ENCODE data around the gene ATP5F1D. TPM values are rescaled to one million over a fixed set of nuclear protein-coding genes. Genes with fewer than 3 reads are reported as not detected.

ATP5F1D gene
- total RNA-seq, 1 donor from 2014 or later, result 116 TPM

DNA sequence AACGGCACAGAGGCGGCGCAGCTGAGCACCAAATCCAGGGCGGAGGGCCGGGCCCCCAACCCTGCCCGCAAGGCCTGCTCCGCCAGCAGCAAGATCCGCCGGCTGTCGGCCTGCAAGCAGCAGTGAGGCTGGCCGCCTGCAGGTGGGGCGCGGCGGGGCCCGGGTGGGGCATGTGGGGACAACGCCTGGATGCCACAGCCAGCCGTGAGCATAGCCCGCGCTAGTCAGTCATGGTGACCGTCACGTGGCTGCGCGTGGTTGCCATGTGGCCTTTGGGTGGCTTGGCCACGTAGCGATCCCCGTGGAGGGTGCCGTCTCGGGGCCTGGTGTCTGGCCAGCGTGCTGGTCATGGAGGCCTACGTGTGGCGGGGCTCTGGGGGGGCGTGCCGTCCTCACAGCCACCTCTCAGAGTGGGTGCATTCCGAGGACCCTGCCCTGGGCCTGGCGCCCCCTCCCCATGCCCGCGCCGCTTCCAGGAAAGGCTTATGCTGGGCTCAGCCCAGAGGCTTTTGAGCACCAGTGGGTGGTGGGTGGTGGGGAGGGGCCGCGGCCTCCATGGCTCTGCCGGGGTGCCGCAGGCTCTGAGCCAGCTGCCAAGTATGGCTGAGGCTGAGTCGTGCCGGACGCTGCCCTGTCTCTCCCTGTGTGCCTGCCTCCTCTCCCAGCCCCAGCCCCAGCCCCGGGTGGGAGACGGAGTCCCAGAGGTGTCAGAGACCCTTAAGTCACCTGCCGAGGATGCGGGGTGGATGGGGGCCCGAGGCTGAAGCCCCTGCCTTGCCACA is 14.8 kb upstream of the ATP5F1D start:
- Histone ChIP-seq H3K27ac (no peak overlapping the region), H3K4me3 (no peak overlapping the region), H3K36me3 (peaks cover 65% of the 10 kb centered on the region), H3K4me1 (peaks cover 6% of the 10 kb centered on the region), H3K9me3 (no peaks in the 10 kb centered on the region), H3K27me3 (ENCODE audit: low read depth) (no peaks in the 10 kb centered on the region)
- ATAC-seq (no peak), DNase-seq (no peak)
- TF ChIP-seq, protein P1, sequence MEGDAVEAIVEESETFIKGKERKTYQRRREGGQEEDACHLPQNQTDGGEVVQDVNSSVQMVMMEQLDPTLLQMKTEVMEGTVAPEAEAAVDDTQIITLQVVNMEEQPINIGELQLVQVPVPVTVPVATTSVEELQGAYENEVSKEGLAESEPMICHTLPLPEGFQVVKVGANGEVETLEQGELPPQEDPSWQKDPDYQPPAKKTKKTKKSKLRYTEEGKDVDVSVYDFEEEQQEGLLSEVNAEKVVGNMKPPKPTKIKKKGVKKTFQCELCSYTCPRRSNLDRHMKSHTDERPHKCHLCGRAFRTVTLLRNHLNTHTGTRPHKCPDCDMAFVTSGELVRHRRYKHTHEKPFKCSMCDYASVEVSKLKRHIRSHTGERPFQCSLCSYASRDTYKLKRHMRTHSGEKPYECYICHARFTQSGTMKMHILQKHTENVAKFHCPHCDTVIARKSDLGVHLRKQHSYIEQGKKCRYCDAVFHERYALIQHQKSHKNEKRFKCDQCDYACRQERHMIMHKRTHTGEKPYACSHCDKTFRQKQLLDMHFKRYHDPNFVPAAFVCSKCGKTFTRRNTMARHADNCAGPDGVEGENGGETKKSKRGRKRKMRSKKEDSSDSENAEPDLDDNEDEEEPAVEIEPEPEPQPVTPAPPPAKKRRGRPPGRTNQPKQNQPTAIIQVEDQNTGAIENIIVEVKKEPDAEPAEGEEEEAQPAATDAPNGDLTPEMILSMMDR (IDR thresholded peaks at IDR 0.05), result no peak
- intact Hi-C loops (cut with DNase I), result no loop called here

DNA sequence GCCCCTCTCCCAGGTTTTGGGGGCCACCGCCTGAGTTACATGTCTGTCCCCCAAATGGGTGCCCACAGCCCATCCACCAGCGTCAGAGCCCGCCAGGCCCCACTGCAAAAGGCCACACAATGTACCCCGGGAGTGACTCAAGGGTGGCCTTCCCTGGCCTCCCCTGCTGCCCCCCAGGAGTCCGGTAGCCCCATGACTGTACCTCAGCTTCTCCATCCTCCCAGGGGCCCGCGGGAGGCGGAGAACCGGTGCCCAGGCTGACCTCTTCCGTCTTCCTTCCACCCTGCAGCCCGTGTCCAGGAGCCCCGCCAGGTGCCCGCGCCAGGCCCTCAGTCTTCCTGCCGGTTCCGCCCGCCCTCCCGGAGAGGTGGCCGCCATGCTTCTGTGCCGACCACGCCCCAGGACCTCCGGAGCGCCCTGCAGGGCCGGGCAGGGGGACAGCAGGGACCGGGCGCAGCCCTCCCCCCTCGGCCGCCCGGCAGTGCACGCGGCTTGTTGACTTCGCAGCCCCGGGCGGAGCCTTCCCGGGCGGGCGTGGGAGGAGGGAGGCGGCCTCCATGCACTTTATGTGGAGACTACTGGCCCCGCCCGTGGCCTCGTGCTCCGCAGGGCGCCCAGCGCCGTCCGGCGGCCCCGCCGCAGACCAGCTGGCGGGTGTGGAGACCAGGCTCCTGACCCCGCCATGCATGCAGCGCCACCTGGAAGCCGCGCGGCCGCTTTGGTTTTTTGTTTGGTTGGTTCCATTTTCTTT is 14.1 kb upstream of the ATP5F1D start:
- Histone ChIP-seq H3K9me3 (no peaks in the 10 kb centered on the region), H3K4me1 (peaks cover 10% of the 10 kb centered on the region), H3K27me3 (ENCODE audit: low read depth) (no peaks in the 10 kb centered on the region), H3K36me3 (peaks cover 58% of the 10 kb centered on the region), H3K4me3 (no peak overlapping the region), H3K27ac (no peak overlapping the region)
- ATAC-seq, result no peak
- intact Hi-C loops (cut with DNase I), result no loop called here
- TF ChIP-seq, protein P1 (IDR thresholded peaks at IDR 0.05), result no peak
- DNase-seq, result no peak

DNA sequence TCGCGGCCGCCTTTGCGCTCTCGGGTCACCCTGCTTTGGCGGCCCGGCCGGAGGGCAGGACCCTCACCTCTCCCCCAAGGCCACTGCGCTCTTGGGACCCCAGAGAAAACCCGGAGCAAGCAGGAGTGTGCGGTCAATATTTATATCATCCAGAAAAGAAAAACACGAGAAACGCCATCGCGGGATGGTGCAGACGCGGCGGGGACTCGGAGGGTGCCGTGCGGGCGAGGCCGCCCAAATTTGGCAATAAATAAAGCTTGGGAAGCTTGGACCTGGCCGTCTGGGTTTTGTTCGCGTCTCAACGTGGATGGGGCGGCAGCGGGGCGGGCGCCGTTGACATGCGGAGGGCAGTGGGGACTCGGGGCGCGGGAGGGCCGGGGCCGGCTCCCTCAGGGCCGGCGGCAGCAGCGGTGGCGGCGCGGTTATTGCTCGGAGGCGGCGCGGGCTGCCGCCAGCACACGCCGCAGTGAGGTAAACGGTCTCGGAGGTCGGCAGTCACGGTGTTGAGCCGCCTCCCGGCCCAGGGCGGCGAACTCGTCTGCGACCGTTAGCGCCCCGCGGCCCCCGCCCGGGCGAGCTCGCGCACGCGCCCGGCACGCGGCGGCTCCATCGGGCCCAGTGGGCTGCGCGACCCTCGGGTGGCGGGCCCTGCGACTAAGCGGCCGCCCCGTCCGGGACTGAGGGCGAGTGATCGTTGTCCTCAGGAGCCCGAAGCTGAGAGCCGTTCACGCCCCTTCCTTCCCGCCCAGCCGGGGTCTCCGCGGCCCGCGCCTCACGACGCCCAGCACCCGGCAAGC is 13.2 kb upstream of the ATP5F1D start:
- Histone ChIP-seq H3K27ac (no peak overlapping the region), H3K4me3 (no peak overlapping the region), H3K36me3 (peaks cover 49% of the 10 kb centered on the region), H3K27me3 (ENCODE audit: low read depth) (no peaks in the 10 kb centered on the region), H3K9me3 (no peaks in the 10 kb centered on the region), H3K4me1 (peaks cover 19% of the 10 kb centered on the region)
- TF ChIP-seq, protein P1 (IDR thresholded peaks at IDR 0.05), result no peak
- ATAC-seq, result no peak
- intact Hi-C loops (cut with DNase I), result no loop called here
- no peak for DNase-seq

DNA sequence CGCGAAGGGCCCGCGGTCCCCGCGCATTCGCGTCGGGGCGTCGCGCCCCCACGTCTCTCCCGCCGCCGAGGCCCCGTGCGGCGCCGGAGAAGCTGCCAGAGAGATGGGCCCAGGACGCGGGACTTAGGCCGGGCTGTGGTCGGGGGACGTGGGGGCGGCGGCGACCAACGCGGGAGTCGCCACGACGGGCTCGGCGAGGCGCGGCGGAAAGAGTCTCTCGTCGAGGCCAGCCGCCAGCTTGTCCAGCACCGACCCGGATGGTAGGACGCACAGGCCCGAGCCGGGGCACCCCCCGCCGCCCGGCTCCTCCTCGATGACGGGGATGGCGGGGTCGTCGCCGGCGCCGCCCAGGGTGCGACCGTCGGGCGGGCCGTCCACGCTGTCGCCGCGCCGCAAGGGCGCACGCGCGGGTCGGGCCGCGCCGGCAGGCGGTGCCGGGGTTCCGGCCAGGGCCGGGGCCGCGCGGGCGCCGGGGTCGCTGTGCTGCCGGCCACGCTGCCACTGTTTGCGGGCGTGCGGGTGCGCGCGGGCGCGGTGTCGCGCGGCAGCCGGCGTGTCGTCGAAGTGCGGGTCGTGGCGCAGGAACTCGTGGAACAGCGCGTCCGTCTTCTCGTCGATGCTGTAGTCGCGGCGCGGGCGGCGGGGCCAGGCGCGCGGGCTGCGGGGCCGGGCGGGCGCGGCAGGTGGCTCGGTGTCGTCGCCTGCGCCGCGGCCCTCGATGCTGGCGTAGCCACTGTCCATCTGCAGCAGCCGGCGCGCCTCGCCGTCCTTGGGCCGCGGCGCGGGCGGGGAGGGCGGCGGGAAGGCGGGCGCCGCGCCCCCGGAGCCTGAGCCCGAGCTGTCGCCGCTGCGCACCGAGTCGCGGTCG is 12.3 kb upstream of the ATP5F1D start:
- intact Hi-C loops (cut with DNase I), result no loop called here
- Histone ChIP-seq H3K27me3 (ENCODE audit: low read depth) (no peaks in the 10 kb centered on the region), H3K9me3 (no peaks in the 10 kb centered on the region), H3K4me1 (peaks cover 24% of the 10 kb centered on the region), H3K4me3 (no peak overlapping the region), H3K36me3 (peaks cover 39% of the 10 kb centered on the region), H3K27ac (no peak overlapping the region)
- TF ChIP-seq, protein P1 (IDR thresholded peaks at IDR 0.05), result no peak
- no peak for DNase-seq
- no peak for ATAC-seq

Measured in lower lobe of right lung (tissue), 2 donors.